Left lung (tissue), 10 donors: ENCODE results near the gene CLDN7. TPM values are rescaled to one million over a fixed set of nuclear protein-coding genes. Genes with fewer than 3 reads are reported as not detected.

ENCODE experiments used
- ATAC-seq: fragments of 200-7000 bp; cut with Tn5 transposase; one replicate; pipeline ENCODE4 v1.9.1; 2020; ENCODE audit warnings: moderate library complexity
- DNase-seq, 4 donors: peaks; one replicate each; pipeline ENCODE4 v3.0.0-alpha.2; 2013 to 2020
- H3K27ac ChIP-seq, 2 donors: fragments of 200-600 bp; sonication (generic) in 1 of 2; one replicate each; pipeline versions ENCODE4 v1.5.0 to v1.8.0; 2020 to 2021
- H3K27me3 ChIP-seq, 2 donors: fragments of 200-600 bp; sonication (generic) in 1 of 2; one replicate each; pipeline versions ENCODE4 v1.5.0 to v1.8.0; 2020 to 2021
- H3K36me3 ChIP-seq, 2 donors: fragments of 200-600 bp; sonication (generic) in 1 of 2; one replicate each; pipeline versions ENCODE4 v1.5.0 to v1.8.0; 2020 to 2021
- H3K4me1 ChIP-seq, 2 donors: fragments of 200-600 bp; one replicate each; pipeline ENCODE4 v1.8.0; 2021
- H3K4me3 ChIP-seq, 2 donors: fragments of 200-600 bp; sonication (generic) in 1 of 2; one replicate each; pipeline versions ENCODE4 v1.5.0 to v1.8.0; 2020 to 2021; ENCODE audit warnings: mild to moderate bottlenecking in 1 of 2
- H3K9me3 ChIP-seq, 2 donors: fragments of 200-600 bp; sonication (generic) in 1 of 2; one replicate each; pipeline versions ENCODE4 v1.5.0 to v1.8.0; 2020 to 2021
- CTCF ChIP-seq, 2 donors: fragments of 200-600 bp; sonication (generic) in 1 of 2; IDR thresholded peaks; one replicate each; pipeline versions ENCODE4 v1.5.0 to v1.8.0; 2021; ENCODE audit warnings: antibody characterized with exemption in 2 of 2
- intact Hi-C, 2 donors: fragments of 100-400 bp; cut with DNase I; formaldehyde crosslinking; loops; one replicate each; pipeline versions ENCODE4 v1.11.2 to v1.14.2; 2022
- polyA plus RNA-seq, 6 donors: library from polyadenylated mRNA; unstranded; fragments of 120-200 nt; gene quantifications; one replicate each; pipeline ENCODE4 v1.2.1, GENCODE V29; 2013; ENCODE audit not compliant: insufficient read length in 6 of 6
- total RNA-seq, 2 donors: library from RNA; stranded (reverse); fragmentation: NEBNext Ultra II Directional; extraction: Animal tissue kit (Norgen Biotek cat#: 25700); gene quantifications; one replicate each; pipeline ENCODE4 v1.2.1, GENCODE V29; 2021
- donor health status: DM: no; HTN: yes; CAD: no.
- donor health status: DM: no; HTN: no; CAD: no.

CLDN7 gene
- total and polyA plus RNA-seq, 8 donors, result 26.0 to 197 (median 36.5) TPM

GRCh38 chr17:7281953-7282751 is 19.9 kb upstream of the CLDN7 start:
- Histone ChIP-seq H3K9me3 (no peaks in the 10 kb centered on the region), H3K4me1 (peaks cover 17 to 24% of the 10 kb centered on the region in 2 donors), H3K36me3 (no peaks in the 10 kb centered on the region), H3K27ac (no peak overlapping the region), H3K27me3 (peaks cover 0 to 45% of the 10 kb centered on the region in 2 donors), H3K4me3 (peak overlapping the region; percentile 31 to 46)
- intact Hi-C loops, result no loop called here
- DNase-seq (no peak), ATAC-seq (no peak)
- TF ChIP-seq CTCF (IDR thresholded peaks at IDR 0.05), result no peak

GRCh38 chr17:7281074-7281952 is 19.0 kb upstream of the CLDN7 start, which contains the start of gene SLC2A4:
SLC2A4 (plus strand) TSS chr17:7281718; CDS start chr17:7281935, 217 bp downstream.
- TF ChIP-seq CTCF (IDR thresholded peaks at IDR 0.05), result no peak
- intact Hi-C loops, result no loop called here

GRCh38 chr17:7280519-7281073 is 18.3 kb upstream of the CLDN7 start:
- Histone ChIP-seq H3K27ac (peak overlapping the region; percentile 62 to 65), H3K4me1 (peaks cover 17 to 24% of the 10 kb centered on the region in 2 donors), H3K9me3 (no peaks in the 10 kb centered on the region), H3K36me3 (no peaks in the 10 kb centered on the region), H3K27me3 (peaks cover 0 to 36% of the 10 kb centered on the region in 2 donors), H3K4me3 (peak overlapping the region; percentile 31 to 46)
- peak; percentile 95 to 96 for TF ChIP-seq CTCF (IDR thresholded peaks at IDR 0.05)
- intact Hi-C loops, result no loop called here
- DNase-seq, result peak; percentile 82 to 93 (median 86)
- peak; percentile 93 for ATAC-seq

More at GRCh38 chr17:7281074-7281952, 19.0 kb upstream of the CLDN7 start, which contains the start of gene SLC2A4:
- H3K27ac ChIP-seq, result peak within 1 kb of the TSS; percentile 62 to 65
- H3K4me3 ChIP-seq, result peak within 1 kb of the TSS; percentile 31 to 46
- H3K36me3 ChIP-seq, result no peaks in the 10 kb centered on the region
- peak; percentile 94 for ATAC-seq
- DNase-seq, result peak; percentile 77 to 96 (median 94)
- H3K27me3 ChIP-seq, result peaks cover 0 to 39% of the 10 kb centered on the region in 2 donors
- peaks cover 17 to 24% of the 10 kb centered on the region in 2 donors for H3K4me1 ChIP-seq
- H3K9me3 ChIP-seq, result no peaks in the 10 kb centered on the region

GRCh38 chr17:7279448-7279847 is 17.2 kb upstream of the CLDN7 start:
- ATAC-seq, result no peak
- TF ChIP-seq CTCF (IDR thresholded peaks at IDR 0.05), result no peak
- Histone ChIP-seq H3K36me3 (no peaks in the 10 kb centered on the region), H3K4me1 (peaks cover 17 to 24% of the 10 kb centered on the region in 2 donors), H3K9me3 (no peaks in the 10 kb centered on the region), H3K27ac (no peak overlapping the region), H3K27me3 (peaks cover 0 to 36% of the 10 kb centered on the region in 2 donors), H3K4me3 (no peak overlapping the region)
- intact Hi-C loops, result no loop called here
- DNase-seq, result no peak
